ENCODE results near the gene DIABLO. TPM values are rescaled to one million over a fixed set of nuclear protein-coding genes. Genes with fewer than 3 reads are reported as not detected.

The DIABLO gene
- total RNA-seq, 1 experiment from 2014 or later, result 97.6 TPM

DNA sequence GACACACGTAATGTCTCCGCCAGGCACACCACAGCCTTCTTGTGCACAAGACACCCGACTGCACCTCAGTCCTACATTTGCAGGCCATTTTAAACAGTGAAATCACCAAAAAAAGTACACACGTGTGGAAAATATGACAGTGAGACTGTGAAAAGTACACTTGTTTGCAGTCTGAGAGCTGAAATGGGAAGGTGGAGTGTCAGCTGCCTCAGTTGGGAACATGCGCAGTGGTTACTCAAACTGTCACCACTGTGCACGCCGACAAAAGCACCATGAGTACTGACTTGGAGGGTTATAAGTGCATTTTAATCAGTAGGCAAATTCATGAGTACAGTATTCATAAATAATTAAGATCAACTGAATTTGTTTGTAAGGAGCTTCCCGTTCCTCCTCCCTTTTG is 24.7 kb upstream of the DIABLO start:
- ATAC-seq (no peak), DNase-seq (no peak)
- intact Hi-C loops (cut with micrococcal nuclease), result no loop called here
- ChIA-PET CTCF (no interaction called here), POLR2A (ENCODE audit: unreplicated experiment) (no interaction called here)
- Histone ChIP-seq H3K36me3 (ENCODE audit: low read depth, low read length) (peaks cover 3% of the 10 kb centered on the region; the same call in 1 of the 2 replicates), H3K79me2 (ENCODE audit: low read length) (no peaks in the 10 kb centered on the region), H3K27ac (ENCODE audit: low read length) (no peak overlapping the region), H2AFZ (ENCODE audit: low read length) (no peak overlapping the region), H3K4me3 (ENCODE audit: low read length) (no peak overlapping the region), H3F3A (ENCODE audit: low read length, unreplicated experiment) (no peaks in the 10 kb centered on the region), H3K9ac (ENCODE audit: low read length) (no peak overlapping the region), H3K4me2 (ENCODE audit: low read length) (no peak overlapping the region), H3K9me3 (ENCODE audit: low read length) (no peaks in the 10 kb centered on the region), H3K9me2 (replicated peaks; ENCODE audit: low read length) (no peaks in the 10 kb centered on the region), H3K4me1 (ENCODE audit: insufficient read depth, low read length) (no peaks in the 10 kb centered on the region), H3K27me3 (ENCODE audit: low read length) (no peaks in the 10 kb centered on the region), H4K20me1 (ENCODE audit: low read length) (no peaks in the 10 kb centered on the region)
- TF ChIP-seq EZH2phosphoT487 (IDR thresholded peaks at IDR 0.05; ENCODE audit: borderline replicate concordance, low read length) (no peak), EZH2 (IDR thresholded peaks at IDR 0.05; ENCODE audit: low read length, unreplicated experiment) (no peak)
- TF ChIP-seq, protein P1, sequence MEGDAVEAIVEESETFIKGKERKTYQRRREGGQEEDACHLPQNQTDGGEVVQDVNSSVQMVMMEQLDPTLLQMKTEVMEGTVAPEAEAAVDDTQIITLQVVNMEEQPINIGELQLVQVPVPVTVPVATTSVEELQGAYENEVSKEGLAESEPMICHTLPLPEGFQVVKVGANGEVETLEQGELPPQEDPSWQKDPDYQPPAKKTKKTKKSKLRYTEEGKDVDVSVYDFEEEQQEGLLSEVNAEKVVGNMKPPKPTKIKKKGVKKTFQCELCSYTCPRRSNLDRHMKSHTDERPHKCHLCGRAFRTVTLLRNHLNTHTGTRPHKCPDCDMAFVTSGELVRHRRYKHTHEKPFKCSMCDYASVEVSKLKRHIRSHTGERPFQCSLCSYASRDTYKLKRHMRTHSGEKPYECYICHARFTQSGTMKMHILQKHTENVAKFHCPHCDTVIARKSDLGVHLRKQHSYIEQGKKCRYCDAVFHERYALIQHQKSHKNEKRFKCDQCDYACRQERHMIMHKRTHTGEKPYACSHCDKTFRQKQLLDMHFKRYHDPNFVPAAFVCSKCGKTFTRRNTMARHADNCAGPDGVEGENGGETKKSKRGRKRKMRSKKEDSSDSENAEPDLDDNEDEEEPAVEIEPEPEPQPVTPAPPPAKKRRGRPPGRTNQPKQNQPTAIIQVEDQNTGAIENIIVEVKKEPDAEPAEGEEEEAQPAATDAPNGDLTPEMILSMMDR (conservative IDR thresholded peaks at IDR 0.05; ENCODE audit: low read depth, low read length), result no peak
- BruUV-seq (replicated peaks), result no TSS peak

DNA sequence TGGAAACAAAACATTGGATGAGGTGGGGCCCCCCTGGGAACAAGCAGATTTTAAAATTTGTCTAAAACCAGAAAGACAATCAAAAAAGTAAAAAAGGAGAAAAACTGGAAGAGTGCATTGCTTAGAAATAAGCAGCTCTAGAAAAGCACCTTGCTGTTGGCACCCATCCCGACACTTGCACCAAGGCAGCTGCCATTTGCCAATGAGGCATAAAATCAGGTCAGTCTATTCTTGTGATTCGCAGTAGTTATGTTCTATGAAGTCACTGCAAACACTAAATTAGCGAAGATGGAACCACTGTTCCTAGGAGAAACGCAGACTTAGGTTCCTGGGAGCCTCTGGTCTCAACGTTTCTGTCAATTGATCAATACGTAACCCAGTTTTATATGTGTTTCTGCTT is 24.2 kb upstream of the DIABLO start:
- Histone ChIP-seq H3K36me3 (ENCODE audit: low read depth, low read length) (peaks cover 3% of the 10 kb centered on the region; the same call in 1 of the 2 replicates), H3K4me1 (ENCODE audit: insufficient read depth, low read length) (no peaks in the 10 kb centered on the region), H3F3A (ENCODE audit: low read length, unreplicated experiment) (no peaks in the 10 kb centered on the region), H3K79me2 (ENCODE audit: low read length) (no peaks in the 10 kb centered on the region), H2AFZ (ENCODE audit: low read length) (no peak overlapping the region), H3K9ac (ENCODE audit: low read length) (no peak overlapping the region), H3K4me2 (ENCODE audit: low read length) (no peak overlapping the region), H3K4me3 (ENCODE audit: low read length) (no peak overlapping the region), H3K27me3 (ENCODE audit: low read length) (no peaks in the 10 kb centered on the region), H4K20me1 (ENCODE audit: low read length) (no peaks in the 10 kb centered on the region), H3K9me3 (ENCODE audit: low read length) (no peaks in the 10 kb centered on the region), H3K9me2 (replicated peaks; ENCODE audit: low read length) (no peaks in the 10 kb centered on the region), H3K27ac (ENCODE audit: low read length) (no peak overlapping the region)
- ChIA-PET CTCF (no interaction called here), POLR2A (ENCODE audit: unreplicated experiment) (no interaction called here)
- TF ChIP-seq EZH2phosphoT487 (IDR thresholded peaks at IDR 0.05; ENCODE audit: borderline replicate concordance, low read length), result no peak
- no peak for TF ChIP-seq EZH2 (IDR thresholded peaks at IDR 0.05; ENCODE audit: low read length, unreplicated experiment)
- TF ChIP-seq, protein P1 (conservative IDR thresholded peaks at IDR 0.05; ENCODE audit: low read depth, low read length), result no peak
- DNase-seq (no peak), ATAC-seq (no peak)
- no TSS peak for BruUV-seq (replicated peaks)
- intact Hi-C loops (cut with micrococcal nuclease), result no loop called here

GRCh38 chr12:122245553-122245952 is 19.7 kb upstream of the DIABLO start:
- H3K9me2 ChIP-seq (replicated peaks; ENCODE audit: low read length), result no peaks in the 10 kb centered on the region
- no peak for DNase-seq
- H3K27ac ChIP-seq (ENCODE audit: low read length), result no peak overlapping the region
- no peak overlapping the region for H3K4me3 ChIP-seq (ENCODE audit: low read length)
- H3K36me3 ChIP-seq (ENCODE audit: low read depth, low read length), result peaks cover 6% of the 10 kb centered on the region; the same call in 1 of the 2 replicates
- H3K4me1 ChIP-seq (ENCODE audit: insufficient read depth, low read length), result no peaks in the 10 kb centered on the region
- ChIA-PET POLR2A (ENCODE audit: unreplicated experiment) (no interaction called here), CTCF (no interaction called here)
- H3K79me2 ChIP-seq (ENCODE audit: low read length), result no peaks in the 10 kb centered on the region
- BruUV-seq (replicated peaks), result no TSS peak
- no peaks in the 10 kb centered on the region for H3K9me3 ChIP-seq (ENCODE audit: low read length)
- no peak overlapping the region for H2AFZ ChIP-seq (ENCODE audit: low read length)
- H3K9ac ChIP-seq (ENCODE audit: low read length), result no peak overlapping the region
- no peaks in the 10 kb centered on the region for H4K20me1 ChIP-seq (ENCODE audit: low read length)
- no peaks in the 10 kb centered on the region for H3F3A ChIP-seq (ENCODE audit: low read length, unreplicated experiment)
- ATAC-seq, result no peak
- H3K4me2 ChIP-seq (ENCODE audit: low read length), result no peak overlapping the region
- TF ChIP-seq EZH2phosphoT487 (IDR thresholded peaks at IDR 0.05; ENCODE audit: borderline replicate concordance, low read length), result no peak
- no peaks in the 10 kb centered on the region for H3K27me3 ChIP-seq (ENCODE audit: low read length)
- intact Hi-C loops (cut with micrococcal nuclease), result no loop called here

Measured in PC-3 (cell line).